GM12864 (cell line): ENCODE data around the gene KIAA0040.

ENCODE experiments used
- DNase-seq: peaks from one replicate; pipeline ENCODE4 v3.0.0-alpha.2; 2011; ENCODE audit warnings: low read depth
- H3K4me3 ChIP-seq: 2 replicates; pipeline ENCODE4 v1.5.1; 2011; ENCODE audit warnings: mild to moderate bottlenecking, low read depth, low read length, control low read depth
- CTCF ChIP-seq: IDR thresholded peaks from 2 replicates; pipeline ENCODE4 v1.5.1; 2011; ENCODE audit warnings: low read depth, mild to moderate bottlenecking, moderate library complexity, low read length, control low read depth, inconsistent platforms; ENCODE audit errors: missing control alignments

The KIAA0040 gene

GRCh38 chr1:175192630-175193526, at the start of gene KIAA0040:
TSS of gene KIAA0040 (minus strand) at chr1:175192776. CDS start at chr1:175161013, 31,763 bp downstream.
- no peak for TF ChIP-seq CTCF
- DNase-seq, result no peak
- H3K4me3 ChIP-seq, result peak within 1 kb of the TSS; percentile 87

DNA sequence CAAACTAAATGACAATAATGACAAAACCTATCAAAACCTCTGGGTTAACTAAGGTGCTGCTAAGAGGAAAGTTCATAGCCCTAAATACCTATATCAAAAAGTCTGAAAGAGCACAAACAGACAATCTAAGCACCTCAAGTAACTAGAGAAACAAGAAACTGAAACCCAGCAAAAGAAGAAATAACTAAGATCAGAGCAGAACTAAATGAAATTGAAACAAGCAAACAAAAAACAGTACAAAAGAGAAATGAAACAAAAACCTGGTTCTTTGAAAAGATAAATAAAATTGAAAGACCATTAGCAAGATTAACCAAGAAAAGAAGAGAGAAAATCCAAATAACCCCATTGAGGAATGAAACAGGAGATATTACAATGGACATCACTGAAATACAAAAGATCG, 44.8 kb upstream of the KIAA0040 start:
- no peak for DNase-seq
- no peak overlapping the region for H3K4me3 ChIP-seq
- TF ChIP-seq CTCF, result no peak

DNA sequence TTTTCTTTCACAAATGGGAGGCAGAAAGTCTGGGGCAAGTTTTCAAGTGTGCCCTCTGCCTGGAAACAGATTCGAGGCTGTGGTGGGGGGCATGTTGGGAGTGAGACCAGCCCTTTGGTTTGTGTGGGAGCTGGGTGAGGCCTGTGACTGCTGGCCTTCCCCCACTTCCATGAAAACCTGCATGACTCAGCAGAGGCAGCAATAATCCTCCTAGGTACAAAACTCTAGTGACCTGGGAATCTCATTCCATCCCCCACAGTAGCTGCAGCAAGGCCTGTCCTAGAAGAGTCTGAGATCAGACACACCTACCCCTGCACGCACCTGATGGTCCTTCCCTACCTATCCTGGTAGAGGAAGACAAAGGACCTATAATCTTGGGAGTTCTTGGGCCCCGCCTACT, 42.1 kb upstream of the KIAA0040 start:
- DNase-seq, result no peak
- H3K4me3 ChIP-seq, result no peak overlapping the region
- TF ChIP-seq CTCF, result no peak

DNA sequence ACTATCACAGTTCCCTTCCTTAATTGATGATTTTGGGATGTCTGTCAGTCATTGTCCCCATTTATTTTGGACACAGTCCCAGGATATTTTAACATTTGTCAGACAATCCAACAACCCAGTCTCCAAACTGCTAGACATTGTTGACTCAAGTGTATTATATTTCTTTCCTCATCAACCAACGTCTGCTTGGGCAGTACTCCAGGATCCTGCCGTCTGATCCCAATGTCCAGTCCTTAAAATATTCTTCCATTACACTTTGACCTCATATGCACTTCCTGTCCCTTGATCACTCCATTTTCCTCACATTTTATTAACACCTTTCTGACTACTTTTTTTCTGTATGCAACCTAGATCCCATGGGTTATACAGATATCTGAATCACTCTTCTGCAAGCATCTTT, 39.8 kb upstream of the KIAA0040 start:
- DNase-seq, result no peak
- no peak overlapping the region for H3K4me3 ChIP-seq
- TF ChIP-seq CTCF, result no peak

GRCh38 chr1:175225805-175226129, 33.2 kb upstream of the KIAA0040 start:
- no peak overlapping the region for H3K4me3 ChIP-seq
- peak; percentile 35 for TF ChIP-seq CTCF
- no peak for DNase-seq

- no peak overlapping the region for H3K4me3 ChIP-seq
- no peak for TF ChIP-seq CTCF
Measured at GRCh38 chr1:175222296-175222938, 29.8 kb upstream of the KIAA0040 start.

More at GRCh38 chr1:175222296-175222938, 29.8 kb upstream of the KIAA0040 start:
- DNase-seq, result no peak
